Stimulated activated CD8-positive, alpha-beta memory T cell treated with anti-CD3 and anti-CD28 coated beads, Interleukin-15, amount 100 ng/mL, for 24 hours (primary cell): ENCODE measurements around the gene SLC22A1.
"Not testable (repeated sequence)": the region's sequence is repeated elsewhere in the genome, so short reads cannot be mapped to it uniquely, and the experiment has no call there.

Experiments used
- DNase-seq: peaks from one replicate; pipeline ENCODE4 v3.0.0-alpha.2; 2020; ENCODE audit warnings: low read depth

Gene SLC22A1

GRCh38 chr6:160138839-160139419, 17.3 kb downstream of the SLC22A1 start:
- no peak for DNase-seq

DNA sequence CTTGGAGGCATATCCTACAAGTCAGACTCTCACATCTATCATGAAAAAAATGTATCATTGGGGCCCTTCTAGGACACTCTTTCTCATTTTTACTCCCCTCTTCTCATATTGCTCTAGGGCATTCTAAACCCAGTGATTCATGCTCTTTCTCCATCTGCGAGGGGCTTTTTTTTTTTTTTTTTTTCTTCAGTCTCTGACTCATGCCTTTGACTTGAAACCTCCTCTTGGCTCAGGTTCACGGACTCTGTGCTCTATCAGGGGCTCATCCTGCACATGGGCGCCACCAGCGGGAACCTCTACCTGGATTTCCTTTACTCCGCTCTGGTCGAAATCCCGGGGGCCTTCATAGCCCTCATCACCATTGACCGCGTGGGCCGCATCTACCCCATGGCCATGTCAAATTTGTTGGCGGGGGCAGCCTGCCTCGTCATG, 17.8 kb downstream of the SLC22A1 start:
- DNase-seq = no peak

GRCh38 chr6:160140493-160140892, 18.9 kb downstream of the SLC22A1 start:
- DNase-seq = not testable (repeated sequence)

- DNase-seq = no peak
Observed at GRCh38 chr6:160141001-160141726, 19.5 kb downstream of the SLC22A1 start.

DNA sequence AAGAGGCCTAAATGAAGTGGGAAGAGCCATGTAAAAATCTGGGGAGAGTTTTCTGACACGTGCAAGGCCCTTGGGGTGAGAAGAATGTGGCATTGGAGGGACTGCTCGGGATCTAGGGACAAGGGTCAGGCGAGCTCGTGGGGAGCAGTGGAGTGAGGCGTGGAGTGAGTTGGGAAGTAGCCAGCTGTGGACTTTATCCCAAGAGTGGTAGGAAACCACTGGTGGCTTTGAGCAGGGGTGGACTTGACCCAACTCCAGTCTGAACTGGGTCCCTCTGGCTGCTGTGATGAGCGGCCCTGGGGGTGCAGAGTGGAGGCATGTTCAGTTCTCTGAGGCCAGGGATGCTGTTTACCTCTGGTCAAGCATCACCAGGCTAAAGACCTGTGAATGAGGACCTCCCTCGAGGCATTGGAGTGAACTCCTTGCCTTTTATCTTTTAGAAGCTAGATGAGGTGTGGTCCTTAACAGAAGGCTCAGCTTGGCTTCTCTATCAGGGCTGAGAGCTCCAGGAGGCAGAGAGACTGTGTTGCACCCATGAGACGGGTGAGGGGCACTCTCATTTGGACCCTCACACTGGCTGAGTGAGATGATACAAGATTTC, 20.6 kb downstream of the SLC22A1 start:
- no peak for DNase-seq

DNA sequence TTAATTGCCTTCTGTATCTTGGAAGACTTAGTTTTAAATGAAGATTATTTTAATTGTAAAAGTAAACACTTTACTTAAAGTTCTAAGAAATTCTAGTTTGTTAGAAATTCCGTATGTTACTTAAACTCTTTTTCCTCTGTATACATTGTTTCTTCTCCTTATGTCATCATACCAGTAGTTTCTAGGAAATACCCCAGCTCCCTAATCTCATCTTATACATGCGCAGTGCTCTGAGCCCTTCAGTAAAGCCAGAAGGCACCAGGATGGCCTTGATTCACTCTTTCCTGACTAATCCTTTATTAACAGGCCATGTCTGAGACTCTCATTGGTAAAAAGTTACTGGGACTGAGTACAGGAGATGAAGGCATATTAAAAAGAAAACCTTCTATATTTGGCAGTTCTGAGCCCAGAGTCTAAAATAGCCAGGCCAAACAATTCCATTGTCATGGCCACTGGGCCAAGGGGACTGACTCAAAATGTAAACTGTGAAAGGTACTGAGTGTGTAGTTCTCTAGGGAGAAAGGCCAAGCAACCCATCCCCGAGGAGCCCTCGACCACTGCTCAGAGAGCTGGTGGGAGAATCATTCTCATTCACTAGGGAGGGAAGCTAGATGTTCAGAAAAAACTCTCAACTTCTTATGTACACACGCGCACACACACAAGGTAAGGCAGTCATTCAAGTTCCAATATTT, 25.0 kb downstream of the SLC22A1 start:
- no peak for DNase-seq

DNA sequence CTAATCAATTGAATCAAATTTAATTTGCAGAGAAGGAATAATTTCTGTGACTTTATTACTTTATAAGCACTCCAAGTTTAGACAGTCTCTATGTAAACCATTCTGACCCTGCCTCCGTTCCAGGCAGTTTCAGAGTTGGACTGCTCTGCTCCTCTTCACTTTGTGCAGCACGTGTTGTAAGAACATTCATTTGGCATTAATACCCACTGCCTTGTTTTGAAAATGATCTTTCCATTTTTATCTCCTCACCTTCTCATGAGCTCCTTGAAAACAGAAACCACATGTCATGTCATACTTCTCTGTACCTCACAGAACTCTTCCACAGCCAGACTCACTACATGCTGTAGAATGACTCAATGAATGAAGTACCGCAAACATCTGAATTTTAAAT, 25.5 kb downstream of the SLC22A1 start:
- no peak for DNase-seq

- DNase-seq = no peak
Observed at GRCh38 chr6:160154471-160154870, 32.9 kb downstream of the SLC22A1 start.

- DNase-seq = no peak
Observed at GRCh38 chr6:160156842-160157241, 35.2 kb downstream of the SLC22A1 start.

- no peak for DNase-seq
Observed at GRCh38 chr6:160160450-160160849, 38.8 kb downstream of the SLC22A1 start.

- DNase-seq = no peak
Observed at GRCh38 chr6:160160929-160161646, 39.5 kb downstream of the SLC22A1 start.

DNA sequence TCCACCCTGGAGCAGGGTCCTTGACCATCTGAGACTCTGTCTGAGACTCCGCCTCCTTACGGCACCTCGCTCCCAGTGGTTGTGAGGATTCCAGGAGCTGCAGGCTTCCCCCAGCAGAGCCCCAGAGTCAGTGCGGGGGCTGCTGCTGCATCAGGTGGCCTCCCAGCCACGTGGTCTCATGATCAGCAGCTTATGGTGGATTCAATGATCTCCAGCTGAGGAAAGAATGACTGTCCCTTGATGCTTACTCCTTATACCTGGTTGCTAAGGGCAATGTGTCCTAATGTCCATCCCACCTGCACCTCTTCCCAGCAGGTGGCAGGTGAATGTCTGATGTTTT, 40.0 kb downstream of the SLC22A1 start:
- no peak for DNase-seq

GRCh38 chr6:160162030-160162566, 40.5 kb downstream of the SLC22A1 start:
- no peak for DNase-seq

DNA sequence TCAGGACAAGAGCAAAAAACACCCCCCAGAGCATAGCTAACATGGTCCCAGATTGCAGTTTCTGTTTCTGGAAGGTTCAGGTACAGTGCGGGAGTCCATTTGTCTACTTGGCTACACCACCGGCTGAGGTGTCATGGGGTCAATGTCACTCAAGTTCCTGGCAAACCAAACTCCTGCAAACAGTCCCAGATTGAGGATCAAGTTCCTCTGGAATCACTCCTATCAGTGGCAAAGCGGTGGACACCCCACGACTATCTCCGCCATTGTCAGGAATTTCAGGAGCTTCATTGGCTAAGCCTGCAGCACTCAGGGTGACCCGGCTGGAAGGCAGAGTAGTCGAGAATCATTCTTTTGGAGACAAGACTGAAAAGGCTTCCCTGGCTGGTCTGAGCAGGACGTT, 41.8 kb downstream of the SLC22A1 start:
- DNase-seq = no peak

GRCh38 chr6:160163912-160164311, 42.3 kb downstream of the SLC22A1 start:
- no peak for DNase-seq

DNA sequence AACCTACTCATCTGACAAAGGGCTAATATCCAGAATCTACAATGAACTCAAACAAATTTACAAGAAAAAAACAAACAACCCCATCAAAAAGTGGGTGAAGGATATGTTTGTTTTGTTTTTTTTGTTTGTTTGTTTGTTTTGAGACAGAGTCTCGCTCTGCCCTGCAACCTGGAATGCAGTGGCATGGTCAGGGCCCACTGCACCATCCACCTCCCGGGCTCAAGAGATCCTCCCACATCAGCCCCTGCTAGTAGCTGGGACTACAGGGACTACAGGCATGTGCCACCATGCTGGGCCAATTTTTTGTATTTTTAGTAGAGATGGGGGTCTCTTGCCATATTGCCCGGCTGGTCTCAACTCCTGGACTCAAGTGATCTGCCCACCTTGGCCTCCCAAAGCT, 44.3 kb downstream of the SLC22A1 start:
- not testable (repeated sequence) for DNase-seq

DNA sequence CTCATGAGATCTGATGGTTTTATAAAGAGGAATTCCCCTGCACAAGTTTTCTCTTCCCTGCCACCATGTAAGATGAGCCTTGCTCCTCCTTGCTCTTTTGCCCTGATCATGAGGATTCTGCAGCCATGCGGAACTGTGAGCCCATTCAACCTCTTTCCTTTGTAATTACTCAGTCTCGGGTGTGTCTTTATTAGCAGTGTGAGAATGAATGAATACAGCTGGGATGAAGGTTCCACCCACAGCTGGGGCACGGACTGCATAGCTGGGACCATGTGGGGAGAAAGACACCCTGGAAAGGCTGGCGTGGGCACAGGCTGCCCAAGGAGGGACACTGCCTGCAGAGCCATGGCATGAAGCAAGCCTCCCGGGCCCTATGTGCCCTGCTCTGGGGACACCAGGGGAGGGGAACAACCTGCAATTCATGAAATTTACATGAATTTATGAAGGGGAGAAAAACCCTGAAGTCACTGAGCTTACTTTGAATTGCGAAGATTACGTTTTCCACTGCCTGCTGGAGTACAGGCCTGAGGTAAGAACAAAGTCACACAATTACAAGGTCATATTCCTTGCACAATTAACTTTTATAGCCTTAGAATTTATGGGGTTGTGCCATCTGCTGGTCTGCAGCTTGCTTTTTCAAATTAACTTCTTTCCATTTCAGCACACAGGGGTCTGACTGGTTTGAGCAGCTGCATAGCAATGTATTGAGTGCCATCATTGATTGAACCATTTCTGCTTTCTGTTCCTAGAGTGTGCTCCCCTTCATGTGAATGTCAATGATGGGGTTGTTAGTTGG, 46.2 kb downstream of the SLC22A1 start:
- DNase-seq = no peak

GRCh38 chr6:160170018-160170680, 48.5 kb downstream of the SLC22A1 start:
- no peak for DNase-seq

GRCh38 chr6:160172704-160173103, 51.1 kb downstream of the SLC22A1 start:
- no peak for DNase-seq

DNA sequence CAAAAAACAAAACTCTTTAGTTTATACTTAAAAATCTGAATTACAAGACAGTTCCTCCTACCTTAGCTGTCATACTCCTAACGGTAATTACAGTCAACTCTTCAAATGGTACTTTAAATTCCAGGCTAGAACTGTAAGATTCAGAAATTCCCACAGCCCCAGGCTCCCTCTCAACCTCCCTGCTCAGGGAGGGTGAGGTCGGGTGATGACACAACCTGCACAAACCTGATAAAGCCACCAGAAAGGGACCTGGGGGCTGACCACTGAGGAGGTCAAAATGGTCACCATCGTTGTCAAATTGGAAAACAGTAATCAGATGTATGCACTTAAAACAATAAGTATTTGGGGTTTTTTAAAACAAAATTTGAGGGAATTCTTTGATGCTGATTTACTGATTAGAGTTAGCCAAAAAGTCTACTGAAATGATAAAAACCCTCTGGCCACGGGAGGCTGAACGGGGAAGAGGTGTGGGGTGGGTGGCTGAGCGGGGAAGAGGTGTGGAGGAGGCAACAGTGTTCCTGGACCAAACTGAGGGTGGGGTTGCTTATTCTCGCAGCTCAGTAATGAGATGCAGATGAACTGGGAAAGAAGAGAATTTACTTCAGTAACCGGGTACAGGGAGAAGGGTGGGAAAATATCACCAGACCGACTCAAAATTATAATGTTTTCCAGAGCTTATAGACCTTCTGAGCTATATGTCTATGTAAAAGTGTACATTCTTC, 52.4 kb downstream of the SLC22A1 start:
- DNase-seq = no peak
